ENCODE measurements around the gene GABRG3. TPM values are rescaled to one million over a fixed set of nuclear protein-coding genes. Genes with fewer than 3 reads are reported as not detected.

GABRG3 gene
- total and polyA plus RNA-seq, 2 of the 4 experiments (the other 2 are of a cell fraction), result not detected

GRCh38 chr15:27328608-27329007 lies 357.6 kb downstream of the GABRG3 start:
- no peak overlapping the region for H3K9ac ChIP-seq (ENCODE audit: low read depth, low read length)
- no peak overlapping the region for H4K91ac ChIP-seq (ENCODE audit: insufficient read depth, low read depth, low read length)
- H2AK5ac ChIP-seq (ENCODE audit: low read depth, low read length), result no peak overlapping the region
- peaks cover 26% of the 10 kb centered on the region for H3K9me3 ChIP-seq (ENCODE audit: control insufficient read depth, insufficient read depth, low read length)
- no peak overlapping the region for H4K5ac ChIP-seq (ENCODE audit: low read depth, low read length)
- no peaks in the 10 kb centered on the region for H4K20me1 ChIP-seq (ENCODE audit: insufficient read depth, low read length)
- no peak for ATAC-seq (ENCODE audit: low read depth)
- no peak overlapping the region for H3K4me2 ChIP-seq (ENCODE audit: low read depth, low read length)
- H3K23ac ChIP-seq (ENCODE audit: low read depth, low read length), result no peak overlapping the region
- H3K14ac ChIP-seq (replicated peaks; ENCODE audit: low read depth, low read length), result no peak overlapping the region
- 7% methylated on average over 10 of the region's 13 CpGs; no CpG with 5 or more reads in 1 of the 2 experiments for WGBS, 2 experiments (ENCODE audit: extremely low coverage in 2 of 2, insufficient read length in 1 of 2)
- H3K18ac ChIP-seq (ENCODE audit: low read depth, low read length), result no peak overlapping the region
- no peak overlapping the region for H3K27ac ChIP-seq (ENCODE audit: insufficient read depth, low read length)
- ChIA-PET CTCF (no interaction called here), POLR2A (ENCODE audit: unreplicated experiment) (no interaction called here)
- no peak overlapping the region for H2AFZ ChIP-seq (replicated peaks; ENCODE audit: low read length, poor library complexity)
- H2AK9ac ChIP-seq (replicated peaks; ENCODE audit: low read depth, low read length, poor library complexity), result no peak overlapping the region
- H2BK5ac ChIP-seq (ENCODE audit: low read depth, low read length, poor library complexity, severe bottlenecking), result no peak overlapping the region
- no peak overlapping the region for H3K4me3 ChIP-seq (ENCODE audit: insufficient read depth, low read depth, low read length)
- dilution Hi-C loops (cut with HindIII; ENCODE audit: low sequenced_read_pairs, unreplicated experiment), result no loop called here
- H3K36me3 ChIP-seq (ENCODE audit: control insufficient read depth, insufficient read depth, low read length), result no peaks in the 10 kb centered on the region
- TF ChIP-seq FOS (IDR thresholded peaks at IDR 0.05; ENCODE audit: low read depth, low read length), result no peak
- TF ChIP-seq, protein P1, sequence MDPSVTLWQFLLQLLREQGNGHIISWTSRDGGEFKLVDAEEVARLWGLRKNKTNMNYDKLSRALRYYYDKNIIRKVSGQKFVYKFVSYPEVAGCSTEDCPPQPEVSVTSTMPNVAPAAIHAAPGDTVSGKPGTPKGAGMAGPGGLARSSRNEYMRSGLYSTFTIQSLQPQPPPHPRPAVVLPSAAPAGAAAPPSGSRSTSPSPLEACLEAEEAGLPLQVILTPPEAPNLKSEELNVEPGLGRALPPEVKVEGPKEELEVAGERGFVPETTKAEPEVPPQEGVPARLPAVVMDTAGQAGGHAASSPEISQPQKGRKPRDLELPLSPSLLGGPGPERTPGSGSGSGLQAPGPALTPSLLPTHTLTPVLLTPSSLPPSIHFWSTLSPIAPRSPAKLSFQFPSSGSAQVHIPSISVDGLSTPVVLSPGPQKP (IDR thresholded peaks at IDR 0.05; ENCODE audit: borderline replicate concordance, low read depth, low read length), result no peak
- no peak for TF ChIP-seq CHD1 (IDR thresholded peaks at IDR 0.05; ENCODE audit: low read depth, low read length)
- no peak for TF ChIP-seq NFE2L2 (IDR thresholded peaks at IDR 0.05; ENCODE audit: low read depth, low read length)
- TF ChIP-seq USF2 (IDR thresholded peaks at IDR 0.05; ENCODE audit: low read depth, low read length), result no peak
- TF ChIP-seq CEBPB (IDR thresholded peaks at IDR 0.05; ENCODE audit: low read depth, low read length), result no peak
- TF ChIP-seq MXI1 (IDR thresholded peaks at IDR 0.05; ENCODE audit: borderline replicate concordance, low read depth, low read length), result no peak
- no peak for TF ChIP-seq POLR2A (IDR thresholded peaks at IDR 0.05; ENCODE audit: low read depth, low read length)
- no peak for TF ChIP-seq BHLHE40 (IDR thresholded peaks at IDR 0.05; ENCODE audit: low read depth, low read length)
- no peak for TF ChIP-seq RCOR1 (IDR thresholded peaks at IDR 0.05; ENCODE audit: insufficient replicate concordance, low read length)
- TF ChIP-seq MAZ (IDR thresholded peaks at IDR 0.05; ENCODE audit: borderline replicate concordance, low read depth, low read length), result no peak
- no peak for TF ChIP-seq RFX5 (IDR thresholded peaks at IDR 0.05; ENCODE audit: low read depth, low read length)
- no peak for TF ChIP-seq CTCF (conservative IDR thresholded peaks at IDR 0.05; ENCODE audit: low read depth, low read length)
- no peak for TF ChIP-seq SMC3 (IDR thresholded peaks at IDR 0.05; ENCODE audit: low read depth, low read length)
- TF ChIP-seq RAD21 (IDR thresholded peaks at IDR 0.05; ENCODE audit: low read length), result no peak
- H3K27me3 ChIP-seq (ENCODE audit: control insufficient read depth, insufficient read depth, low read length), result no peaks in the 10 kb centered on the region
- in situ Hi-C loops (cut with MboI; ENCODE audit: low sequenced_read_pairs), result no loop called here
- no peak for DNase-seq
- no peak overlapping the region for H2BK15ac ChIP-seq (ENCODE audit: low read depth, low read length)
- no peak overlapping the region for H3K4ac ChIP-seq (ENCODE audit: low read depth, low read length)
- H3K9me1 ChIP-seq (ENCODE audit: insufficient read depth, low read length), result no peaks in the 10 kb centered on the region
- intact Hi-C loops (cut with micrococcal nuclease), result no loop called here
- H4K8ac ChIP-seq (ENCODE audit: low read depth in 2 of 2, low read length in 2 of 2), result no peak overlapping the region
- no TSS peak for BruUV-seq (replicated peaks)
- H3K4me1 ChIP-seq (ENCODE audit: control insufficient read depth, insufficient read depth, low read length), result no peaks in the 10 kb centered on the region
- no peak overlapping the region for H2BK120ac ChIP-seq (ENCODE audit: low read depth, low read length)
- H3K56ac ChIP-seq (ENCODE audit: extremely low read depth, insufficient read depth, low read length), result no peak overlapping the region
- H2BK20ac ChIP-seq (ENCODE audit: low read depth, low read length), result no peak overlapping the region
- no peaks in the 10 kb centered on the region for H3K79me1 ChIP-seq (ENCODE audit: low read depth in 1 of 2, low read length in 2 of 2)

Data from IMR-90 (cell line).